GM12878 (cell line): ENCODE results near the gene RAI14. TPM values are rescaled to one million over a fixed set of nuclear protein-coding genes. Genes with fewer than 3 reads are reported as not detected.

ENCODE experiments used
- ATAC-seq: fragments of 200-7000 bp; cut with Tn5 transposase; 3 replicates; pipeline ENCODE4 v1.9.1; 2020; ENCODE audit warnings: mild to moderate bottlenecking, moderate library complexity
- BruUV-seq: library from RNA; stranded (reverse); fragments of 400-500 nt; replicated peaks from 2 replicates; lab custom pipeline; 2021; lab: Mats Ljungman, UMichigan
- CTCF ChIA-PET: fragments of 300-600 bp; sonication (Branson Sonifier 250); formaldehyde crosslinking; extraction: SDS; loops from one replicate; lab custom pipeline; 2021; ENCODE audit warnings: inconsistent platforms; lab: Yijun Ruan, JAX
- POLR2A ChIA-PET: fragments of 350-600 bp; formaldehyde crosslinking; extraction: SDS; loops from one replicate; lab custom pipeline; 2021; ENCODE audit warnings: inconsistent platforms; lab: Charles Lee
- RAD21 ChIA-PET: fragments of 300-600 bp; sonication (Branson Sonifier 250); formaldehyde crosslinking; loops from one replicate; lab custom pipeline; 2023; ENCODE audit warnings: antibody characterized with exemption; ENCODE audit not compliant: unreplicated experiment; lab: Charles Lee
- SMC1A ChIA-PET: fragments of 300-600 bp; sonication (Branson Sonifier 250); formaldehyde crosslinking; loops from one replicate; lab custom pipeline; 2023; ENCODE audit not compliant: unreplicated experiment, uncharacterized antibody; lab: Charles Lee
- DNase-seq: peaks from one replicate; pipeline ENCODE4 v3.0.0-alpha.2; 2011; ENCODE audit warnings: low read depth, low spot score
- FAIRE-seq: peaks from 3 replicates; lab custom pipeline; 2011; peaks lifted over from hg19 to GRCh38; lab: Jason Lieb, UNC
- H2AFZ ChIP-seq: 2 replicates; pipeline ENCODE4 v1.6.0; 2011; ENCODE audit warnings: low read depth, low read length, control low read depth; ENCODE audit not compliant: control insufficient read depth
- H3K27ac ChIP-seq: 2 replicates; pipeline ENCODE4 v1.5.1; 2011; ENCODE audit warnings: control low read depth; ENCODE audit not compliant: control insufficient read depth, insufficient read depth
- H3K27me3 ChIP-seq, 2 experiments: replicated peaks in 1 of 2; 2 replicates each; pipeline versions ENCODE4 v1.6.0 to v1.6.1; 2011; ENCODE audit warnings: low read length in 1 of 2; ENCODE audit not compliant: control insufficient read depth in 2 of 2, insufficient read depth in 2 of 2
- H3K36me3 ChIP-seq, 2 experiments: 2 replicates each; pipeline ENCODE4 v1.5.1; 2011; ENCODE audit warnings: low read length in 1 of 2; ENCODE audit not compliant: control insufficient read depth in 2 of 2, insufficient read depth in 2 of 2
- H3K4me1 ChIP-seq: 2 replicates; pipeline ENCODE4 v1.6.1; 2011; ENCODE audit warnings: mild to moderate bottlenecking, low read length, moderate library complexity, mixed read lengths; ENCODE audit not compliant: control insufficient read depth, insufficient read depth
- H3K4me2 ChIP-seq: 2 replicates; pipeline ENCODE4 v1.6.0; 2011; ENCODE audit warnings: control low read depth; ENCODE audit not compliant: control insufficient read depth, insufficient read depth
- H3K4me3 ChIP-seq: fragments of 200-600 bp; sonication (generic); 2 replicates; pipeline ENCODE4 v1.5.1; 2016
- H3K79me2 ChIP-seq: 2 replicates; pipeline ENCODE4 v1.6.0; 2011; ENCODE audit warnings: low read length; ENCODE audit not compliant: control insufficient read depth, insufficient read depth
- H3K9ac ChIP-seq: 2 replicates; pipeline ENCODE4 v1.8.0; 2011; ENCODE audit warnings: low read length, control low read depth, mixed read lengths; ENCODE audit not compliant: control insufficient read depth, insufficient read depth
- H3K9me3 ChIP-seq: replicated peaks from 3 replicates; pipeline ENCODE4 v1.5.1; 2011; ENCODE audit warnings: mild to moderate bottlenecking, low read length; ENCODE audit not compliant: control insufficient read depth, insufficient read depth
- H4K20me1 ChIP-seq: 2 replicates; pipeline ENCODE4 v1.6.0; 2011; ENCODE audit not compliant: control insufficient read depth, insufficient read depth
- CHD2 ChIP-seq: IDR thresholded peaks from 2 replicates; pipeline ENCODE4 v1.6.1; 2011; ENCODE audit warnings: low read depth, low read length, improper control_type of control experiment, borderline replicate concordance
- E2F4 ChIP-seq: IDR thresholded peaks from 2 replicates; pipeline ENCODE4 v1.6.1; 2012; ENCODE audit warnings: low read depth, low read length, improper control_type of control experiment
- EED ChIP-seq: sonication (generic); IDR thresholded peaks from 2 replicates; pipeline ENCODE4 v1.6.1; 2016; ENCODE audit warnings: antibody characterized with exemption, low read depth
- ESRRA ChIP-seq: IDR thresholded peaks from 2 replicates; pipeline ENCODE4 v1.6.1; 2012; ENCODE audit warnings: mild to moderate bottlenecking, low read length, improper control_type of control experiment
- IRF5 ChIP-seq: fragments of 450-650 bp; IDR thresholded peaks from 2 replicates; pipeline ENCODE4 v1.6.1; 2017; ENCODE audit warnings: borderline replicate concordance
- PAX5 ChIP-seq: IDR thresholded peaks from 2 replicates; pipeline ENCODE4 v1.6.1; 2011; ENCODE audit warnings: low read depth, low read length, borderline replicate concordance
- RBBP5 ChIP-seq: fragments of 200-600 bp; sonication (generic); conservative IDR thresholded peaks from 2 replicates; pipeline ENCODE4 v1.6.1; 2016
- TARDBP ChIP-seq: IDR thresholded peaks from 2 replicates; pipeline ENCODE4 v1.6.1; 2016; ENCODE audit warnings: borderline replicate concordance
- in situ Hi-C: fragments of 300-500 bp; cut with MboI; formaldehyde crosslinking; loops from 9 replicates; pipeline ENCODE4 v1.14.3; 2018; ENCODE audit warnings: mixed read lengths
- intact Hi-C: fragments of 100-400 bp; cut with micrococcal nuclease; formaldehyde crosslinking; loops from one replicate; pipeline ENCODE4 v1.14.2; 2022; ENCODE audit not compliant: unreplicated experiment
- polyA plus RNA-seq, 11 experiments: library from polyadenylated mRNA; depleted of rRNA in 4 of 11; unstranded in 6 of 11; stranded (reverse) in 5 of 11; fragments of >200 nt; fragmentation: Nextera tagmentation in 4 of 11; fragmentation: Illumina TruSeq in 1 of 11; extraction: Ambion mirVana in 4 of 11; extraction: Trizol in 1 of 11; gene quantifications; 1 replicate in 1 of 11; 2 replicates in 10 of 11; pipeline versions ENCODE4 v1.2.1 to v1.2.3, GENCODE V29; 2011 to 2016; ENCODE audit warnings: inconsistent platforms in 2 of 11, missing spikeins in 2 of 11, low read depth in 1 of 11
- total RNA-seq, 4 experiments: library from RNA; depleted of rRNA in 3 of 4; stranded (reverse); fragments of >200 nt in 3 of 4; fragmentation: Illumina TruSeq in 1 of 4; extraction: Trizol in 1 of 4; gene quantifications; 2 replicates each; pipeline versions ENCODE4 v1.2.1 to v1.2.3, GENCODE V29; 2013 to 2021

The RAI14 gene
- total and polyA plus RNA-seq, 10 of the 15 experiments (the other 5 are each of a cell fraction or from before 2014, with no cell fraction given), result 0.18 to 4.6 (median 1.9) TPM

- peaks cover 9 to 14% of the 10 kb centered on the region in 2 experiments for H3K27me3 ChIP-seq
- TF ChIP-seq PAX5 (no peak), RBBP5 (no peak), E2F4 (no peak), IRF5 (no peak), ESRRA (no peak), CHD2 (no peak), EED (no peak), TARDBP (no peak)
- CTCF ChIA-PET, result no interaction called here
- SMC1A ChIA-PET, result no interaction called here
- in situ Hi-C loops, result no loop called here
- H3K4me1 ChIP-seq, result no peaks in the 10 kb centered on the region
- H3K36me3 ChIP-seq, result no peaks in the 10 kb centered on the region
- H3K9ac ChIP-seq, result no peak overlapping the region
- no TSS peak for BruUV-seq
- no peak overlapping the region for H3K4me2 ChIP-seq
- H2AFZ ChIP-seq, result no peak overlapping the region
- H3K79me2 ChIP-seq, result no peaks in the 10 kb centered on the region
- intact Hi-C loops, result no loop called here
- FAIRE-seq, result no peak
- no peak overlapping the region for H3K4me3 ChIP-seq
- no peak for DNase-seq
- no peaks in the 10 kb centered on the region for H4K20me1 ChIP-seq
- no peak for ATAC-seq
- RAD21 ChIA-PET, result no interaction called here
- no peak overlapping the region for H3K27ac ChIP-seq
- H3K9me3 ChIP-seq, result no peaks in the 10 kb centered on the region
- POLR2A ChIA-PET, result no interaction called here
Observed at GRCh38 chr5:34653708-34654107, 2.4 kb upstream of the RAI14 start.
